HepG2 (cell line): ENCODE results near the gene FGFR3. TPM values are rescaled to one million over a fixed set of nuclear protein-coding genes. Genes with fewer than 3 reads are reported as not detected.

Experiments
- ATF4 ChIP-seq, 2 experiments: fragments of 450-650 bp in 1 of 2; sonication (generic) in 1 of 2; formaldehyde crosslinking; IDR thresholded peaks; 2 replicates each; pipeline versions ENCODE4 v1.5.0 to v1.8.0; 2020 to 2022; ENCODE audit warnings: mild to moderate bottlenecking in 1 of 2, missing genetic modification reagents in 1 of 2
- CAMTA2 ChIP-seq: sonication (generic); formaldehyde crosslinking; IDR thresholded peaks from 2 replicates; pipeline ENCODE4 v1.4.0; 2020; ENCODE audit warnings: mild to moderate bottlenecking, missing genetic modification reagents, borderline replicate concordance
- HNF4A ChIP-seq: sonication (generic); formaldehyde crosslinking; IDR thresholded peaks from 2 replicates; pipeline ENCODE4 v1.4.0; 2020; ENCODE audit warnings: missing genetic modification reagents
- HNRNPL ChIP-seq: fragments of 200-400 bp; formaldehyde crosslinking; IDR thresholded peaks from 2 replicates; pipeline ENCODE4 v1.6.1; 2017; ENCODE audit warnings: mild to moderate bottlenecking, low read depth, low read length
- HOXA3 ChIP-seq: sonication (generic); formaldehyde crosslinking; IDR thresholded peaks from 2 replicates; pipeline ENCODE4 v1.5.0; 2020; ENCODE audit warnings: missing genetic modification reagents
- ISX ChIP-seq: sonication (generic); formaldehyde crosslinking; conservative IDR thresholded peaks from 2 replicates; pipeline ENCODE4 v1.5.0; 2020; ENCODE audit warnings: missing genetic modification reagents
- JDP2 ChIP-seq: sonication (generic); formaldehyde crosslinking; IDR thresholded peaks from 2 replicates; pipeline ENCODE4 v1.8.1; 2022; ENCODE audit warnings: missing genetic modification reagents, borderline replicate concordance
- KLF11 ChIP-seq: IDR thresholded peaks from 2 replicates; pipeline ENCODE4 v1.6.1; 2016; ENCODE audit warnings: missing compliant biosample characterization
- MNT ChIP-seq: fragments of 450-650 bp; IDR thresholded peaks from 2 replicates; pipeline ENCODE4 v1.6.1; 2016
- MXI1 ChIP-seq: IDR thresholded peaks from 3 replicates; pipeline ENCODE4 v1.6.1; 2012; ENCODE audit warnings: low read depth, low read length, inconsistent platforms, borderline replicate concordance
- NFE2 ChIP-seq: sonication (generic); formaldehyde crosslinking; IDR thresholded peaks from 2 replicates; pipeline ENCODE4 v1.4.0; 2020; ENCODE audit warnings: missing genetic modification reagents
- POLR2G ChIP-seq: fragments of 200-400 bp; formaldehyde crosslinking; IDR thresholded peaks from 2 replicates; pipeline ENCODE4 v1.6.1; 2018; ENCODE audit warnings: mild to moderate bottlenecking, low read depth, low read length, moderate library complexity
- RFX1 ChIP-seq: fragments of 450-650 bp; IDR thresholded peaks from 2 replicates; pipeline ENCODE4 v1.6.1; 2017
- SP5 ChIP-seq: IDR thresholded peaks from 2 replicates; pipeline ENCODE4 v1.6.1; 2016; ENCODE audit warnings: low read depth, borderline replicate concordance
- TBX3 ChIP-seq: fragments of 450-650 bp; IDR thresholded peaks from 2 replicates; pipeline ENCODE4 v1.6.1; 2017; ENCODE audit warnings: antibody characterized with exemption, mild to moderate bottlenecking, inconsistent platforms, borderline replicate concordance
- TEAD3 ChIP-seq: optimal IDR thresholded peaks from 2 replicates; pipeline ENCODE3; 2016; ENCODE audit warnings: borderline replicate concordance
- ZBTB33 ChIP-seq: sonication (generic); formaldehyde crosslinking; IDR thresholded peaks from 2 replicates; pipeline ENCODE4 v1.4.0; 2020; ENCODE audit warnings: missing genetic modification reagents
- ZNF180 ChIP-seq: sonication (generic); formaldehyde crosslinking; IDR thresholded peaks from 2 replicates; pipeline ENCODE4 v1.4.0; 2020; ENCODE audit warnings: low read depth, missing genetic modification reagents, borderline replicate concordance
- ZNF264 ChIP-seq: sonication (generic); formaldehyde crosslinking; IDR thresholded peaks from 2 replicates; pipeline ENCODE4 v1.4.0; 2020; ENCODE audit warnings: missing genetic modification reagents
- ZNF281 ChIP-seq: sonication (generic); formaldehyde crosslinking; IDR thresholded peaks from 2 replicates; pipeline ENCODE4 v1.4.0; 2020; ENCODE audit warnings: missing genetic modification reagents, borderline replicate concordance
- ZNF317 ChIP-seq: sonication (generic); formaldehyde crosslinking; IDR thresholded peaks from 2 replicates; pipeline ENCODE4 v1.5.0; 2020; ENCODE audit warnings: mild to moderate bottlenecking, missing genetic modification reagents
- ZNF674 ChIP-seq: sonication (generic); formaldehyde crosslinking; IDR thresholded peaks from 2 replicates; pipeline ENCODE4 v1.5.0; 2020; ENCODE audit warnings: low read depth, mild to moderate bottlenecking, missing genetic modification reagents
- ZNF784 ChIP-seq: sonication (generic); formaldehyde crosslinking; IDR thresholded peaks from 2 replicates; pipeline ENCODE4 v1.5.1; 2020; ENCODE audit warnings: missing genetic modification reagents, mild to moderate bottlenecking, borderline replicate concordance
- ZNF879 ChIP-seq: sonication (generic); formaldehyde crosslinking; IDR thresholded peaks from 2 replicates; pipeline ENCODE4 v1.8.1; 2023; ENCODE audit warnings: missing genetic modification reagents
- polyA plus RNA-seq, 8 experiments: library from polyadenylated mRNA; depleted of rRNA in 3 of 8; stranded (reverse) in 7 of 8; unstranded in 1 of 8; fragments of >200 nt; fragmentation: Illumina TruSeq in 4 of 8; extraction: Trizol in 4 of 8; gene quantifications; 2 replicates each; pipeline versions ENCODE4 v1.2.1 to v1.2.3, GENCODE V29; 2011 to 2016; ENCODE audit warnings: low read depth in 4 of 8, missing spikeins in 1 of 8, mixed read lengths in 1 of 8; ENCODE audit not compliant: insufficient read depth in 1 of 8
- total RNA-seq, 5 experiments: library from RNA; depleted of rRNA; stranded (reverse); fragments of >200 nt; fragmentation: Illumina TruSeq; extraction: Trizol; gene quantifications; 2 replicates each; pipeline ENCODE4 v1.2.3, GENCODE V29; 2016; ENCODE audit warnings: low read depth in 1 of 5

FGFR3 gene
- total and polyA plus RNA-seq, 2 of the 13 experiments (the other 11 are each of a cell fraction or from before 2014, with no cell fraction given) = 103 to 109 TPM

DNA sequence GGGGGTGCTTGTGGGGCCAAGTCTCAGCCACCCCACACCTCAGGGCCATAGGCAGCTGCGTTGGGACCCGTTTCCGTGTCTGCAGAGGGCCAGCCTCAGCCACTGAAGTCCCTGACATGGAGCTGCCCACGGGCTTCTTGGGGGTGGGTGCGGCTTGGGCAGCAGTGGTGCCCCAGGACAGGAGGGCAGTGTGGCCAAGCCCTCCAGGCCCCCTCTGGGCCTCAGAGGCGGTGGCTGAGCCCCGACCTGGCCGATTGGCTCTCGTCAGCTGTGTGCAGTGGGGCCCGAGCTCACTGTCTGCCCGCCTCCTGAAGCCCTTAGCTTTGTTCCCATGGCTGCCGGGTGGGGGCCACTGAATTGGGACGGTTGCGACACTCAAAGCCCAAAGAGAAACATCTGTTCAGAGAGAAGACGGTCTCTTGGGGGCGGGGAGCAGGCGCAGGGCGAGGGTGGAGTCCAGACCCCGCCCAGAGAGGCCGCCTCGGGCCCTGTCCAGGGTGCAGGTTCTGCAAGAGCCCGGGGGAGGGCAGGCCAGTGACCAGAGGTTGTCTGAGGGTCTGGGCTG lies 9.1 kb downstream of the FGFR3 start (continued):
- TF ChIP-seq MNT (no peak), ZNF180 (CRISPR knock-in tag) (no peak), ZNF281 (CRISPR knock-in tag) (peak; percentile 83), RFX1 (peak; percentile 54; the same call in 1 of the 2 replicates), ISX (CRISPR knock-in tag) (no peak), ZNF317 (0 out of 2 replicates have a peak, but pooled peaks have one; percentile 16), NFE2 (CRISPR knock-in tag) (no peak), POLR2G (peak; percentile 43; the same call in 1 of the 2 replicates), HNRNPL (peak; percentile 100), ZNF674 (CRISPR knock-in tag) (no peak), JDP2 (CRISPR knock-in tag) (no peak), ATF4 (CRISPR knock-in tag; IDR thresholded peaks at IDR 0.05) (no peak), MXI1 (no peak), ZNF879 (CRISPR knock-in tag) (no peak), TBX3 (no peak), ZBTB33 (CRISPR knock-in tag) (no peak; the same call in 1 of the 2 replicates), HNF4A (CRISPR knock-in tag) (peak; percentile 86), HOXA3 (CRISPR knock-in tag) (peak; percentile 88), TEAD3 (CRISPR knock-in tag) (peak; percentile 17), KLF11 (CRISPR knock-in tag) (no peak), CAMTA2 (no peak), SP5 (CRISPR knock-in tag) (peak; percentile 97), ZNF264 (CRISPR knock-in tag) (peak; percentile 58; the same call in 1 of the 2 replicates), ZNF784 (CRISPR knock-in tag) (peak; percentile 68; the same call in 1 of the 2 replicates)
